C4-2B (cell line): Measurements from ENCODE around the gene GBF1.

Experiments used
- ZFX ChIP-seq: fragments of 450-650 bp; IDR thresholded peaks from 2 replicates; pipeline ENCODE4 v1.6.1; 2017
- TF ChIP-seq, protein P1 (sequence below): fragments of 450-650 bp; conservative IDR thresholded peaks from 2 replicates; pipeline ENCODE4 v1.5.1; 2017; ENCODE audit warnings: mild to moderate bottlenecking

DNA sequence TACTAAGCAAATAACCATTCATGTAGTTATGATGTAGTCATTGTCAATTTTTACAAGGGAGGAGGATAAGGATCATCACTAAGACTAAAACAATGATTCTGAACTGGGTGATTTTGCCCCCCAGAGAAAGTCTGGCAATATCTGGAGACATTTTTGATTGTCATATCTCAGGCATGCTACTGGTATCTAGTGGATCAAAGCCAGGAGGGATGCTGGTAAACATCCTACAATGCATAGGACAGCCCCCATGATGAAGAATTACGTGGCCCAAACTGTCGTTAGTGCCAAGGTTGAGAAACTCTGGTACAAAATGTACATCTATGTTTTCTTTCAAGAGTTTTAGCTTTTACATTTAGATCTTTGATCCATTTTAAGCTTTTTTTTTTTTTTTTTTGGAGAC is 57.3 kb downstream of the GBF1 start:
- TF ChIP-seq, protein P1, sequence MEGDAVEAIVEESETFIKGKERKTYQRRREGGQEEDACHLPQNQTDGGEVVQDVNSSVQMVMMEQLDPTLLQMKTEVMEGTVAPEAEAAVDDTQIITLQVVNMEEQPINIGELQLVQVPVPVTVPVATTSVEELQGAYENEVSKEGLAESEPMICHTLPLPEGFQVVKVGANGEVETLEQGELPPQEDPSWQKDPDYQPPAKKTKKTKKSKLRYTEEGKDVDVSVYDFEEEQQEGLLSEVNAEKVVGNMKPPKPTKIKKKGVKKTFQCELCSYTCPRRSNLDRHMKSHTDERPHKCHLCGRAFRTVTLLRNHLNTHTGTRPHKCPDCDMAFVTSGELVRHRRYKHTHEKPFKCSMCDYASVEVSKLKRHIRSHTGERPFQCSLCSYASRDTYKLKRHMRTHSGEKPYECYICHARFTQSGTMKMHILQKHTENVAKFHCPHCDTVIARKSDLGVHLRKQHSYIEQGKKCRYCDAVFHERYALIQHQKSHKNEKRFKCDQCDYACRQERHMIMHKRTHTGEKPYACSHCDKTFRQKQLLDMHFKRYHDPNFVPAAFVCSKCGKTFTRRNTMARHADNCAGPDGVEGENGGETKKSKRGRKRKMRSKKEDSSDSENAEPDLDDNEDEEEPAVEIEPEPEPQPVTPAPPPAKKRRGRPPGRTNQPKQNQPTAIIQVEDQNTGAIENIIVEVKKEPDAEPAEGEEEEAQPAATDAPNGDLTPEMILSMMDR, result no peak
- no peak for TF ChIP-seq ZFX
